HG03103 (cell line): ENCODE measurements around the gene SNTG2.
A peak's percentile ranks its signal among the peaks of the same experiment; 100 is the strongest.

Experiments used
- ATAC-seq: cut with Tn5 transposase; IDR thresholded peaks from one replicate; pipeline ENCODE4 v1.9.1; 2021; ENCODE audit warnings: low read depth; ENCODE audit not compliant: unreplicated experiment

SNTG2 gene

GRCh38 chr2:1162768-1163584, 212.3 kb downstream of the SNTG2 start:
- ATAC-seq: peak; percentile 85

GRCh38 chr2:1166976-1167375, 216.3 kb downstream of the SNTG2 start:
- ATAC-seq: no peak

- ATAC-seq: no peak
These were observed 218.2 kb downstream of the SNTG2 start for GRCh38 chr2:1168846-1169245.

DNA sequence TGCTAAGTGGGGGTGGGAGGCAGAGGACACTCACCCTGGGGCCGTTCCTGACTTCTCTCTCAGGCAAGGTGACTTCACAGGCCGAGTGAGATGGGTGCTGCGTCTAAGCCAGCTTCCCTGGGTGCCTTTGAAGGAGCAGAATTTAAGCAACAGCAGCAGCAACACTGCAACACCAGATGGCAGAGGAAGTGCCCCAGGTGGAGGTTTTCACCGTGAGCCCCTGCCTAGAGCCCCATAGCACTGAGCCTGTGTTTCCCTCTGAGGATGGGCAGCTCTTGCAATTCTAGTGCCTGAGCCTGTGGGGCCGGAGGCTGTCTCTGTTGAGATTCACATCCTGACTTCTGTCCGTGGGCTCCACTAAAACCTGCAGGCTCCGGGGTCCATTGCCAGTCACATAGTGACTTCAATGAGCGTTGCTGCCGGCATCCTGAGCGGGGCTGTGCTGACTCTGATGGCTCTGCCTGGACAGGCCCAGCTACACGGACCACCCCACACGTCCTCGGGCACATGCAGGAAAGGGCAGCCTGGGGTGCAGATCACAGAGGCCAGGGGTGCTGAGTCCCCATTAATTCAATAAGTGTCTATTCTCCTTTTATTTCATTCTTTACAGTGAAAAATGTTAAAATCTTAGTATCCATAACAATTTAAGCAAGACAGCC, 218.8 kb downstream of the SNTG2 start:
- ATAC-seq: no peak

DNA sequence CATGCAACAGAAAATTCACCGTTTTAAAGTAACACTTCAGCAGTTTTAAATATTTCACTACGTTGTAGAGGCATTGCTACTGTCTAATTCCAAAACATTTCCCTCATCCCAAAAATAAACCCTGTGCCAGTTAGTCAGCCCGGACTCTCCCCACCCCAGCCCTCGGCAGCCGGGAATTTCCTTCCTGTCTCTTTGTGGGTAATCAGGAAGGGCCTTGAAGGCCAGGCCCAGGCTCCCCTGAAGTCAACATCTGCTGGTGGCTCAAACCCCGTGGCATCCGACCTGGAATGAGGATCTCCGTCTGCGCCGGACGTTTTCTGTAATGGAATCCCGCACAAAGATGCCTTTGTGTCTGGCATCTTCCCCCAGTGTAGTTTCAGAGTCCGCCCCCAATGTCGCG, 219.6 kb downstream of the SNTG2 start:
- ATAC-seq: no peak

- ATAC-seq: no peak
These were observed 220.1 kb downstream of the SNTG2 start for GRCh38 chr2:1170711-1171110.

GRCh38 chr2:1173528-1173927, 222.9 kb downstream of the SNTG2 start:
- no peak for ATAC-seq

GRCh38 chr2:1181893-1182292, 231.2 kb downstream of the SNTG2 start:
- ATAC-seq: no peak

DNA sequence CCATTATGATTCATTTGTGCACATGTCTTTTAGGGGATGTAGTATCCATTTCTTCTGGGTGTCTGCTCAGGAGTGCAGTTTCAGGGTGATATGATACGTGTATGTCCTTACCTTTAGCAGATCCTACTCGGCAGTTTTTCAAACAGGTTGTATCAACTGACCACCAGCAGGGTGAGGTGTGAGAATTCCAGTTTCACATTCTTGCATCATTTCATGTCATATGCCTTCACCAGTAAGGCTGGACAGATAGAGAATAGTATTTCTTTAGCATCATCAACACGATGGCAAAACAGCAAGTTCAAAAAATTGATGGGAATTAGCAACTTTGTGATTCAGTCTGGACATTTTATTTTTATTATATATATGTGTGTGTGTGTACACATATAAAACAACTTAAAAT, 232.7 kb downstream of the SNTG2 start:
- ATAC-seq: no peak

DNA sequence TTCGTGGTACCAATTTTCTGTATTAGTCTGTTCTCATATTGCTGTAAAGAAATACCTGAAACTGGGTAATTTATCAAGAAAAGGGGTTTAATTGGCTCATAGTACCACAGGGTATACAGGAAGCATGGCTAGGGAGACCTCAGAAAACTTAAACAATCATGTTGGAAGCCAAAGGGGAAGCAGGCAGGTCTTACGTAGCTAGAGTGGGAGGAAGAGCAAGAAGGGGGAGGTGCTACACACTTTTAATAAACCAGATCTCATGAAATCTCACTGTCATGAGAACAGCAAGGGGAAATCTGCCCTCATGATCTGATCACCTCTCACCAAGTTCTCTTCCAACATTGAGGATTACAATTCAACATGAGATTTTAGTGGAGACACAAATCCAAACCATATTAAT, 235.8 kb downstream of the SNTG2 start:
- ATAC-seq: no peak

GRCh38 chr2:1187189-1187588, 236.5 kb downstream of the SNTG2 start:
- no peak for ATAC-seq

GRCh38 chr2:1192121-1192520, 241.5 kb downstream of the SNTG2 start:
- no peak for ATAC-seq

- ATAC-seq: no peak
These were observed 243.2 kb downstream of the SNTG2 start for GRCh38 chr2:1193801-1194200.

- ATAC-seq: no peak
These were observed 253.1 kb downstream of the SNTG2 start for GRCh38 chr2:1203772-1204171.

GRCh38 chr2:1205853-1206252, 255.2 kb downstream of the SNTG2 start:
- ATAC-seq: no peak

GRCh38 chr2:1207962-1208510, 257.4 kb downstream of the SNTG2 start:
- ATAC-seq: no peak

- no peak for ATAC-seq
These were observed 257.9 kb downstream of the SNTG2 start for GRCh38 chr2:1208522-1208921.

DNA sequence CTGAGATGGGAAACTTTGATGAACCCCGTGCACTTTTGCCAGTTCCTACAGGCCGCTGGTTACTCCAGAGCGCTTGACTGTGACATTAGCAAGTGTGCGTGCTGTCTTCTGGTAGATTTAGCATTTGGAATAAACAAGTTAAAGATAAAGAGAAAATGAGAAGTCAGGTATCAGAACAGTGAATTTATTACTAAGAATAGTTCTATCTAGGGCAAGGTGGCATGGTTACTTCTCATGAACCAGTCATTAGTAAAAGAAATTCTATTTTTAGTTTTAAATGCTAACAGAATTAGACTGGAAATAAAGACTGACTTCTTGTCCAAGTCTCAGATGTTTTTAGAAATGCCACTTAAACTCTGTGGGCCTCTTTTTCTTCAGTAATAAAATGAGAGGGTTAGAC, 258.6 kb downstream of the SNTG2 start:
- ATAC-seq: no peak

- no peak for ATAC-seq
These were observed 259.1 kb downstream of the SNTG2 start for GRCh38 chr2:1209761-1210160.

GRCh38 chr2:1210352-1210751, 259.7 kb downstream of the SNTG2 start:
- ATAC-seq: no peak

- ATAC-seq: no peak
These were observed 269.4 kb downstream of the SNTG2 start for GRCh38 chr2:1219901-1220573.
